Parathyroid adenoma (tissue), 2 donors: ENCODE data around the gene DCAF5.
"Not testable (repeated sequence)": the region's sequence is repeated elsewhere in the genome, so short reads cannot be mapped to it uniquely, and the experiment has no call there.

Source experiments
- H2AFZ ChIP-seq: fragments of 300-600 bp; sonication (generic); one replicate; pipeline ENCODE4 v1.7.0; 2017; ENCODE audit warnings: antibody characterized with exemption, mild to moderate bottlenecking
- H3K27ac ChIP-seq: fragments of 300-600 bp; sonication (generic); one replicate; pipeline ENCODE4 v1.7.0; 2017
- H3K27me3 ChIP-seq: fragments of 300-600 bp; sonication (generic); one replicate; pipeline ENCODE4 v1.7.0; 2017; ENCODE audit warnings: low read length; ENCODE audit not compliant: control insufficient read depth, insufficient read depth
- H3K36me3 ChIP-seq: fragments of 300-600 bp; sonication (generic); one replicate; pipeline ENCODE4 v1.7.0; 2017; ENCODE audit warnings: low read length; ENCODE audit not compliant: control insufficient read depth, insufficient read depth
- H3K4me1 ChIP-seq: fragments of 300-600 bp; sonication (generic); one replicate; pipeline ENCODE4 v1.7.0; 2017; ENCODE audit warnings: control low read depth
- H3K4me2 ChIP-seq: fragments of 300-600 bp; sonication (generic); one replicate; pipeline ENCODE4 v1.7.0; 2017; ENCODE audit warnings: low read length
- H3K4me3 ChIP-seq: fragments of 300-600 bp; sonication (generic); one replicate; pipeline ENCODE4 v1.7.0; 2017; ENCODE audit warnings: low read depth, low read length
- H3K79me2 ChIP-seq: fragments of 300-600 bp; sonication (generic); one replicate; pipeline ENCODE4 v1.7.0; 2017; ENCODE audit warnings: control low read depth
- H3K9ac ChIP-seq: fragments of 300-600 bp; sonication (generic); one replicate; pipeline ENCODE4 v1.7.0; 2017; ENCODE audit warnings: mild to moderate bottlenecking
- H3K9me3 ChIP-seq: fragments of 300-600 bp; sonication (generic); one replicate; pipeline ENCODE4 v1.7.0; 2017; ENCODE audit warnings: low read length; ENCODE audit not compliant: control insufficient read depth
- CTCF ChIP-seq: fragments of 300-600 bp; sonication (generic); IDR thresholded peaks from one replicate; pipeline ENCODE4 v1.7.0; 2017; ENCODE audit warnings: antibody characterized with exemption, mild to moderate bottlenecking
- donor health status: primary hyperparathyroidism.

Gene DCAF5

GRCh38 chr14:69036757-69037506 lies 116.0 kb downstream of the DCAF5 start:
- TF ChIP-seq CTCF, result no peak
- Histone ChIP-seq H3K79me2 (no peaks in the 10 kb centered on the region), H3K27me3 (no peaks in the 10 kb centered on the region), H3K9me3 (no peaks in the 10 kb centered on the region), H3K4me1 (no peaks in the 10 kb centered on the region), H3K4me3 (no peak overlapping the region), H2AFZ (no peak overlapping the region), H3K4me2 (no peak overlapping the region), H3K9ac (no peak overlapping the region), H3K36me3 (no peaks in the 10 kb centered on the region), H3K27ac (no peak overlapping the region)

GRCh38 chr14:69034612-69035262 lies 118.2 kb downstream of the DCAF5 start:
- H3K4me2 ChIP-seq, result no peak overlapping the region
- H3K27ac ChIP-seq, result no peak overlapping the region
- no peaks in the 10 kb centered on the region for H3K79me2 ChIP-seq
- no peaks in the 10 kb centered on the region for H3K27me3 ChIP-seq
- no peaks in the 10 kb centered on the region for H3K9me3 ChIP-seq
- TF ChIP-seq CTCF, result no peak
- H3K36me3 ChIP-seq, result no peaks in the 10 kb centered on the region
- H2AFZ ChIP-seq, result no peak overlapping the region
- no peak overlapping the region for H3K9ac ChIP-seq
- H3K4me1 ChIP-seq, result no peaks in the 10 kb centered on the region
- H3K4me3 ChIP-seq, result no peak overlapping the region

GRCh38 chr14:69027242-69027913 lies 125.5 kb downstream of the DCAF5 start:
- Histone ChIP-seq H2AFZ (no peak overlapping the region), H3K9ac (no peak overlapping the region), H3K27me3 (no peaks in the 10 kb centered on the region), H3K9me3 (no peaks in the 10 kb centered on the region), H3K79me2 (no peaks in the 10 kb centered on the region), H3K36me3 (no peaks in the 10 kb centered on the region), H3K4me1 (no peaks in the 10 kb centered on the region), H3K4me2 (no peak overlapping the region), H3K4me3 (no peak overlapping the region), H3K27ac (no peak overlapping the region)
- no peak for TF ChIP-seq CTCF

- H3K4me1 ChIP-seq, result no peaks in the 10 kb centered on the region
- H3K9me3 ChIP-seq, result no peaks in the 10 kb centered on the region
- no peak for TF ChIP-seq CTCF
- H3K4me2 ChIP-seq, result no peak overlapping the region
- no peak overlapping the region for H3K4me3 ChIP-seq
- H3K27me3 ChIP-seq, result no peaks in the 10 kb centered on the region
- no peak overlapping the region for H3K9ac ChIP-seq
- H3K79me2 ChIP-seq, result no peaks in the 10 kb centered on the region
- H3K27ac ChIP-seq, result no peak overlapping the region
- no peaks in the 10 kb centered on the region for H3K36me3 ChIP-seq
- no peak overlapping the region for H2AFZ ChIP-seq
These were observed 129.9 kb downstream of the DCAF5 start for GRCh38 chr14:69023035-69023434.

GRCh38 chr14:69022093-69022492 lies 130.8 kb downstream of the DCAF5 start:
- H3K27me3 ChIP-seq, H3K4me2 ChIP-seq, H3K36me3 ChIP-seq, H3K4me3 ChIP-seq, H3K27ac ChIP-seq, H3K4me1 ChIP-seq, H3K9ac ChIP-seq, H3K79me2 ChIP-seq, H3K9me3 ChIP-seq, H2AFZ ChIP-seq: not testable (repeated sequence)
